ENCODE results near the gene GADD45G.

GADD45G gene, protein sequence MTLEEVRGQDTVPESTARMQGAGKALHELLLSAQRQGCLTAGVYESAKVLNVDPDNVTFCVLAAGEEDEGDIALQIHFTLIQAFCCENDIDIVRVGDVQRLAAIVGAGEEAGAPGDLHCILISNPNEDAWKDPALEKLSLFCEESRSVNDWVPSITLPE

DNA sequence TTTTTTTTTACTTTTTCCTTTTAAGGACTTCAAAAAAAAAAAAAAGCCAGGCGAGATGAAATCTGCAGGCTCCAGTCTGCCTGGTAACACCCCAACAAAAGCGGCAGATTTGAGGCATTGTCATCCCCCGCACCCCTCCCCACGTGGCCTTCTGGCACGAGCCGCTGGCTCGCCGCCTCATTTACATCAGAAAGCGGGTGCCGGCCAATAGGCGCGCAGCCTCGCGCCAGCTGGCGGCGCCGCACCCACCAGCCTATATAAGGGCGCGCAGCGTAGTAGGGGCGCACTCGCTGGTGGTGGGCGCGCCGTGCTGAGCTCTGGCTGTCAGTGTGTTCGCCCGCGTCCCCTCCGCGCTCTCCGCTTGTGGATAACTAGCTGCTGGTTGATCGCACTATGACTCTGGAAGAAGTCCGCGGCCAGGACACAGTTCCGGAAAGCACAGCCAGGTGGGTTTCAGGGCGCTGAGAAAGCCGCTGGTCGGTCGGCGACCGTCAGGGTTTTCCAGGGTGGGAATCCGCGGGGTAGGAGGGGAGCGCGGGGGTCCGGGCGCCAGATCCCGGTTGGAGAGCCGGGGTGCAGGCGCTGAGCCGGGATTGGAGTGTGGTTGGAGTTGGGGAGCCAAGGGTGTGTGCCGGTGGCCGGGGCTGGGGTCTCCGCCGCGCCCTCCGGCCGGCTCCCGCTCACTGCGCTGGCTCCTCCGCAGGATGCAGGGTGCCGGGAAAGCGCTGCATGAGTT lies at the start of gene GADD45G:
TSS of gene GADD45G (plus strand) at position 284 of the 736 bp plus-strand sequence. CDS start at position 394, 110 bp downstream.
- peak within 1 kb of the TSS; percentile 71 to 92 for H3K4me3 ChIP-seq (ENCODE audit: low read depth in 1 of 2, low read length in 2 of 2)
- no peaks in the 10 kb centered on the region for H3K9me3 ChIP-seq (ENCODE audit: control insufficient read depth in 1 of 2, low read length in 2 of 2)
- H3K36me3 ChIP-seq (ENCODE audit: control insufficient read depth in 1 of 2, insufficient read depth in 2 of 2, low read length in 2 of 2) = no peaks in the 10 kb centered on the region
- H3K27me3 ChIP-seq (ENCODE audit: low read depth, low read length) = no peaks in the 10 kb centered on the region
- H3K4me1 ChIP-seq (ENCODE audit: control insufficient read depth in 1 of 2, insufficient read depth in 2 of 2, low read length in 2 of 2) = peaks cover 12 to 34% of the 10 kb centered on the region in 2 donors
- H3K27ac ChIP-seq (ENCODE audit: low read length) = peak within 1 kb of the TSS; percentile 67

DNA sequence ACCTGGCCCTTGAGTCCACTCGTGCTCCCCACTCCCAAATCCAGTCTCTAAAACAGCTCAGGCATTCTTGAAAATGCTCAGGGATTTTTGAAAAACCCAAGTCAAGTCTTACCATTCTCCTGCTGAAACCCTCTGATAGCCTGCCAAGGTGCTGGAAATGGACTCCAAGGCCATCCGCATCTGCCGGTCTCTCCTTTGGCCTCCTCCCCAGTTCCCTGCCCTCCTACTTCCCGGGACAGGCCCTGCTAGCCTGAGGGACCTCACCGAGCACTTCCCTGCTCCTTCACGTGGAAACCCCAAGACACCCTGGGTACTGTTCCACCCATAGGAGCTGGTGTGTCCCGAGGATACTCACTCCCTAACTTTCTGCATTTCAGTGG lies 49.8 kb upstream of the GADD45G start:
- Histone ChIP-seq H3K27ac (ENCODE audit: low read length) (no peak overlapping the region), H3K4me1 (ENCODE audit: control insufficient read depth in 1 of 2, insufficient read depth in 2 of 2, low read length in 2 of 2) (no peaks in the 10 kb centered on the region), H3K9me3 (ENCODE audit: control insufficient read depth in 1 of 2, low read length in 2 of 2) (no peaks in the 10 kb centered on the region), H3K36me3 (ENCODE audit: control insufficient read depth in 1 of 2, insufficient read depth in 2 of 2, low read length in 2 of 2) (no peaks in the 10 kb centered on the region), H3K27me3 (ENCODE audit: low read depth, low read length) (no peaks in the 10 kb centered on the region), H3K4me3 (ENCODE audit: low read depth in 1 of 2, low read length in 2 of 2) (no peak overlapping the region)

DNA sequence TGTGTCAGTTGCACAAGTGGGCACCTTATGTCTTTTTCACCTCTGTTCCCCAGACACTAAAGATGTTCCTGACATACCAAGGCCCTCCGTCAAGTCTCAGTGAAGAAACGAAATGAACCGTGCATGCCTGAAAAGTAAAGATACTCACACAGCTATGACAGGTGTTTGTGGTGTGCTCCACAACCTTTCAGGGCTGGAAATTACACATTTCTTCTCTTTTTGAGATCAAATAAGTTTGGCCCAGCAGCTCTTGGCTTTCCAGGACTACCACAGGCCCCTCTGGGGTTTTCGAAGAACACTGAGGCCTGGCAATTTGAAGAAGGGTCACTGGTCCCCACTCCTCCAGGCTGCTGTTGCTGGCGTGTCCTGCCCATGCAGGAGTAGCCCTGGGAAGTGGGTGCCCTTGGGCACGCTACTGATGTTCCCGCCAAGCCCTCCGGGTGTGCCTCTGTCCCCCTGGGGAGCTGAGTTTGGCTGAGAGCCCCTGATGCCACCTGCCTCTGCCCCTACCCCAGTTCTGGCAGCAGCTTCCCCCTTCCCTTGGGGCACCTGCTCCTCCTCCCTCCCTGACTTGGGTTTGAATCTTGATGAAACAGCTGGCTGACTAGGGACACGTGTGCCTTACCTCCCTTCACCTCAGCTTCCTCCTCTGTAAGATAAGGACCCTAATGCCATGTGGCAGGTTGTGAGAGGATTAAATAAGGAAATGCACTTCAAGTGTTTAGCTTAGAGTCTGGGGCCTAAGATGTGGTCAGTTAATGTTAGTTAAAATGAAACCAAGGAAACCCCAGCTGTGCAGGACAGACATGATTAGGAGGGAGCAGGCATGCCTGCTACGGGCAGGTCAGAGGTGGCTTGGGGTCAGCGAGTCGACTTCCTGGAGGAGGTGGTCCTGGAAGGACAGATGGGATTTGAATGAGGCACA lies 49.1 kb upstream of the GADD45G start:
- H3K4me3 ChIP-seq (ENCODE audit: low read depth in 1 of 2, low read length in 2 of 2) = no peak overlapping the region
- H3K9me3 ChIP-seq (ENCODE audit: control insufficient read depth in 1 of 2, low read length in 2 of 2) = no peaks in the 10 kb centered on the region
- peak overlapping the region; percentile 47 for H3K27ac ChIP-seq (ENCODE audit: low read length)
- no peaks in the 10 kb centered on the region for H3K4me1 ChIP-seq (ENCODE audit: control insufficient read depth in 1 of 2, insufficient read depth in 2 of 2, low read length in 2 of 2)
- H3K36me3 ChIP-seq (ENCODE audit: control insufficient read depth in 1 of 2, insufficient read depth in 2 of 2, low read length in 2 of 2) = no peaks in the 10 kb centered on the region
- no peaks in the 10 kb centered on the region for H3K27me3 ChIP-seq (ENCODE audit: low read depth, low read length)

DNA sequence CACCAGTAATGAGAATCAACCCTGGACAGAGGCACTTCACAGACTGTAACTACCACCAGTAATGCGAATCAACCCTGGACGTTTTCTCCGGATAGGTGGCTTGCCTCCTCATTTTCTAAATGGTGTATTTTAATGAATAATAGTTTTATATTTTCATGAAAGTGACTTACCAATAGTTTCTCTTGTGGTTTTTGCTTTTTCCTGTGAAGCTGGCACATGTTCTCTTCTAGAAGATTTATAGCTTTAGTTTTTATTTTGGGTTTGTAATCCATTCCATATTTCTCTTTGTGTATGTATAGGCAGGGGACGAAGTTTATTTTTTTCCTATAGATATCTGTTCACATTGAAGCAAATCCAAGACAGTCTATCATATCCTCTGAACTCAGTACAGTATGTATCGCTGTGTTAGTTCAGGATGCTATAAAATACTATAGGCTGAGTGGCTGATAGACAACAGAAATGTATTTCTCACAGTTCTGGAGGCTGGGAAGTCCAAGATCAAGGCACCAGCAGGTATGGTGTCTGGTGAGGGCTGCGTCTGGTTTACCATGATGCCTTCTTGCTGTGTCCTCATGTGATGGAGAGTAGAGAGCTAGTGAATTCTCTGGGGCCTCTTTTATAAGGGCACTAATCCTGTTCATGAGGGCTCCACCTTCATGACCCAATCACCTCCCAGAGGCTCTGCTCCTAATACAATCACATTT lies 46.5 kb upstream of the GADD45G start:
- Histone ChIP-seq H3K36me3 (ENCODE audit: control insufficient read depth in 1 of 2, insufficient read depth in 2 of 2, low read length in 2 of 2) (no peaks in the 10 kb centered on the region), H3K9me3 (ENCODE audit: control insufficient read depth in 1 of 2, low read length in 2 of 2) (no peaks in the 10 kb centered on the region), H3K4me1 (ENCODE audit: control insufficient read depth in 1 of 2, insufficient read depth in 2 of 2, low read length in 2 of 2) (no peaks in the 10 kb centered on the region), H3K27ac (ENCODE audit: low read length) (no peak overlapping the region), H3K4me3 (ENCODE audit: low read depth in 1 of 2, low read length in 2 of 2) (no peak overlapping the region), H3K27me3 (ENCODE audit: low read depth, low read length) (no peaks in the 10 kb centered on the region)

DNA sequence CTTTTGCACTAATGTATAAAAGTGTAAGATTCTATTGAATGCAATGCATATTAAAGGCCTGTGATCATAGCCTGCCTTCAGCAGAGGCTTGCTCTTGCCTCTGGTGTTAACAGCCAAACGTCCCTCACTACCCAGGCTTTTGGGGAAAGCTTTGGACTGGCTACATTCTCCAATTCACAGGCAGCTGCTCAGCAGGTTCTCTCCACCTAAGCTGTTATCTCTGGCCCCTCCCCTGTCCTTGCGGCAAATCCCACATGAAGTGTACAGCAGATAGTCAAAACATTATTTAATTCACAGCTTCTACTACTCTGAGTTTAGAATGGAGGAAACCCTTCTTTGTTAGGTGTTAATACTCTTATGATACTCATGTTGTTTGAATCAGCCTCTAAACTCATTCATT lies 45.9 kb upstream of the GADD45G start:
- Histone ChIP-seq H3K9me3 (ENCODE audit: control insufficient read depth in 1 of 2, low read length in 2 of 2) (no peaks in the 10 kb centered on the region), H3K4me3 (ENCODE audit: low read depth in 1 of 2, low read length in 2 of 2) (no peak overlapping the region), H3K27ac (ENCODE audit: low read length) (no peak overlapping the region)

DNA sequence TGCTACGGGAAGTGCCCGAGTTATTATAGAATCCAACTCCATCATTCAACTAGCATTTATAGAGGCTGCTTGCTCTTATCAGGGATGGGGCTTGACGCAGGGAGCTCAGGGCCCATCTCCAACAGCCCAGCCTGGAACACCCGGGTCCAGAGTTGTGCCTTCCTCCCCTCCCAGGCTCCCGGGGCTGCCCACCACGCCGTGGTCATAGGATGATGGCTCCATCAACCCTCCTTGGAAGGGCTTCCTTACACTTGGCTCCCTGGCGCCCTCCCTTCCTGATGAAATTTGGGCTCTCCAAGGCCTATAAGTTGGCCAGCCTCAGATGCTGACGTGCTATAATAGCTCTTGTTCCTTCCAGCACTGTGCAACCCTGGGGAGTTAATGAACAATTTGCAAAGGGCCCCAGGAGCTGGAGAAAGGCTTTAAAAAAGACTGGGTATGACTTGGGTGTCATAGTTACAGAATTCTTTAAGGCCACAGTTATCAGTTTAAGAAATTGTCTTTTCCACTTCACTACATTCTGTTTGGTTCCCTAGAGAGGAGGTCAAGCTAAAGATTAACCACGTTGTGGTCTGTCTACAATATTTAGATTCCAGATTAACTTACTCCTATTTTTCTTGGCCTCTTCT lies 42.5 kb upstream of the GADD45G start:
- Histone ChIP-seq H3K27me3 (ENCODE audit: low read depth, low read length) (no peaks in the 10 kb centered on the region), H3K36me3 (ENCODE audit: control insufficient read depth in 1 of 2, insufficient read depth in 2 of 2, low read length in 2 of 2) (no peaks in the 10 kb centered on the region)

More for the DNA sequence above, 45.9 kb upstream of the GADD45G start:
- Histone ChIP-seq H3K27me3 (ENCODE audit: low read depth, low read length) (no peaks in the 10 kb centered on the region), H3K4me1 (ENCODE audit: control insufficient read depth in 1 of 2, insufficient read depth in 2 of 2, low read length in 2 of 2) (no peaks in the 10 kb centered on the region), H3K36me3 (ENCODE audit: control insufficient read depth in 1 of 2, insufficient read depth in 2 of 2, low read length in 2 of 2) (no peaks in the 10 kb centered on the region)

DNA sequence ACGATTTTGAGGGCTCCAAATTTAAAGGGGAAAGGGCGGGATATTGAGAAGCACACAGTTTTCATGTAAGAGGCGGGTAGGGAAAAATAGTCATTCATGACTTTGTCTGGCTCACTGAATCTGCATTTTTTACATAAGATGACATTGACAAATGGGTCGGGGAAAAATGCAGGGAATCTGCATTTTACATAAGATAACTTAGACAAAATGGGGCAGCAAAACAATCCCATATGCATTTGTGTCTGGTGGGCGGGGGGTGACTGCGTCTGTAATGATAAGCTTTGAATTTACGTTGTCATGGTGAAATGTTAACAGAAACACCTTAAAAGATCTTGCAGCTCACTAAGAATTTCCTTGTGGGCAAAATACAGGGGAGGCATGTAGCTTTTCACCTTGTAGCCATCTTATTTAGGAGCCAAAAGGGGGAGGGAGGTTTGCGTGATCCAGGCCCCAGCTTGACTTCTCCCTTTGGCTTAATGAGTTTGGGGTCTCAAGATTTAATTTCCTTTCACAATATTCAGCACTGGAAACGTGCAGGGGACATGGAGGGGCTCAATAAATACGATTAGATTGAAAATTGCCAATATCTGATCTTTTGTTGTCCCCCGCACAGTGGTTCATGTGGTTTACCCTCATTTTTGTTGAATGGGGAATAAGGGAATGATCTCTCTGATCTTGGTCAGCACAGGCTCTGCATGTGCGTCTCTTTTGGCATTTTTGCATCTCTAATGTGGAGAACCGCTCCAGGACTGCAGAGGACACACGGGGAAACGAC lies 41.1 kb upstream of the GADD45G start:
- H3K4me3 ChIP-seq (ENCODE audit: low read depth in 1 of 2, low read length in 2 of 2) = no peak overlapping the region
- no peaks in the 10 kb centered on the region for H3K4me1 ChIP-seq (ENCODE audit: control insufficient read depth in 1 of 2, insufficient read depth in 2 of 2, low read length in 2 of 2)
- no peak overlapping the region for H3K27ac ChIP-seq (ENCODE audit: low read length)
- no peaks in the 10 kb centered on the region for H3K36me3 ChIP-seq (ENCODE audit: control insufficient read depth in 1 of 2, insufficient read depth in 2 of 2, low read length in 2 of 2)
- no peaks in the 10 kb centered on the region for H3K27me3 ChIP-seq (ENCODE audit: low read depth, low read length)
- H3K9me3 ChIP-seq (ENCODE audit: control insufficient read depth in 1 of 2, low read length in 2 of 2) = no peaks in the 10 kb centered on the region

More for the DNA sequence above, 42.5 kb upstream of the GADD45G start:
- Histone ChIP-seq H3K27ac (ENCODE audit: low read length) (no peak overlapping the region), H3K4me3 (ENCODE audit: low read depth in 1 of 2, low read length in 2 of 2) (no peak overlapping the region), H3K9me3 (ENCODE audit: control insufficient read depth in 1 of 2, low read length in 2 of 2) (no peaks in the 10 kb centered on the region), H3K4me1 (ENCODE audit: control insufficient read depth in 1 of 2, insufficient read depth in 2 of 2, low read length in 2 of 2) (no peaks in the 10 kb centered on the region)

DNA sequence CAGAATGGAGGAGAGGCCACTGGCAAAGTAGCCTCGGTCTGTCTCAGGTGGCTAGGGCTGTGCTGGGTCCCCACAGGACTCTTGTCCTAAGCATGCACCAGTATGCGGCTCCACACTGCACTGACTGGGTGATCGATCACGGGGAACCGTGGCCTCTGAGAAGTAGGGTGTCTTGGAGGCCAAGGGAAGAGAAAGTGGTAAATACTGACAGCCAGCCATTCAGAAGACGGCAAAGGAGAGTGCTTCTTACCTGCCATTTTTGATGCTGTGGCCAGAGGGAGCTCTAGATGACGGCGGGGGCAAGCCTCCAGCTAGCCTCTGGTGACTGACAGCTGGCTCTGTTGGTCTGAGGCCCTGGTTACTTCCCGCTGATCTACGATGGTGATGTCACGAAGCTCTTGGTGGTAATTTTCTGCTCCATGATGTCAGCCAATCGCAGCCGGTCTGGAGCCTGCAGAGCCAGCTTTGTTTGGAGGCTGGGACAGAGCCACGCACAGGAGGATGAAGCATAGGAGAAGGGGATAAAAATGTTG lies 40.4 kb upstream of the GADD45G start:
- Histone ChIP-seq H3K9me3 (ENCODE audit: control insufficient read depth in 1 of 2, low read length in 2 of 2) (no peaks in the 10 kb centered on the region), H3K27ac (ENCODE audit: low read length) (no peak overlapping the region), H3K27me3 (ENCODE audit: low read depth, low read length) (no peaks in the 10 kb centered on the region), H3K4me3 (ENCODE audit: low read depth in 1 of 2, low read length in 2 of 2) (no peak overlapping the region), H3K36me3 (ENCODE audit: control insufficient read depth in 1 of 2, insufficient read depth in 2 of 2, low read length in 2 of 2) (no peaks in the 10 kb centered on the region), H3K4me1 (ENCODE audit: control insufficient read depth in 1 of 2, insufficient read depth in 2 of 2, low read length in 2 of 2) (no peaks in the 10 kb centered on the region)

DNA sequence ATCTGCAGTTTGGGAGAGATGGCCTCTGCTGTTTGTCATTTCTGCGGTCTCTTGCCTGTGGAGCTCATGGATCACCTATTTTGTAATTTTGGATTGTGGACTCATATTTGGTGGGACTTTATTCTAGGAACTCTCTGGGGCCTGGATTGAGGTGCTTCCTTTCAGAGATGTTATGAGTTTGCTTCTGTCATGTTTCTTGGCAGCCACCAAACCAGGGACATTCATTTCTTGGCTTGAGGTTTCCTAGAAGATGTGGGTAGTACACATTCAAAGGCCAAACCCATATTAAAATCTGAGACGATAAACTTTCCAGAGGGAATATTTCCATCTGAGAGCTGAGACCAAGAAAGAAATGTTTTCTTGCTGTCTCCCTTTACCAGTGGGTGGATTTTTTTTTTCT lies 37.2 kb upstream of the GADD45G start:
- Histone ChIP-seq H3K27ac (ENCODE audit: low read length) (no peak overlapping the region), H3K36me3 (ENCODE audit: control insufficient read depth in 1 of 2, insufficient read depth in 2 of 2, low read length in 2 of 2) (no peaks in the 10 kb centered on the region), H3K9me3 (ENCODE audit: control insufficient read depth in 1 of 2, low read length in 2 of 2) (no peaks in the 10 kb centered on the region), H3K27me3 (ENCODE audit: low read depth, low read length) (no peaks in the 10 kb centered on the region), H3K4me1 (ENCODE audit: control insufficient read depth in 1 of 2, insufficient read depth in 2 of 2, low read length in 2 of 2) (no peaks in the 10 kb centered on the region), H3K4me3 (ENCODE audit: low read depth in 1 of 2, low read length in 2 of 2) (no peak overlapping the region)

DNA sequence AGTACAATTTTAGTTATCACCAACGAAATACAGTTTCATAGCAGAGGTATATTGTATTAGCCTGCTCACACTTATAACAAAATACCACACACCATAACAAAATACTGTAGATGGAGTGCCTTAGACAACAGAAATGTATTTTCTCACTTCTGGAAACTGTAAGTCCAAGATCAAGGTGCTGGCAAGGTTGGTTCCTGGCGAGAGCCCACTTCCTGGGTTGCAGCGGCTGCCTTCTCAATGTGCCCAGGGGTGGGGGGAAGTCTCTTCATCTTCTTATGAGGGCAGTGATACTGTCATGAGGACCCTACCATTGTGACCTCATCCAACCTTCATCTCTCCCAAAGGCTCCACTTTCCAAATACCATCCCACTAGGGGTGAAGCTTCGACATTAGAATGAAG lies 30.5 kb upstream of the GADD45G start:
- Histone ChIP-seq H3K36me3 (ENCODE audit: control insufficient read depth in 1 of 2, insufficient read depth in 2 of 2, low read length in 2 of 2) (no peaks in the 10 kb centered on the region), H3K27me3 (ENCODE audit: low read depth, low read length) (no peaks in the 10 kb centered on the region)

More for the DNA sequence above, 30.5 kb upstream of the GADD45G start:
- Histone ChIP-seq H3K27ac (ENCODE audit: low read length) (no peak overlapping the region), H3K4me1 (ENCODE audit: control insufficient read depth in 1 of 2, insufficient read depth in 2 of 2, low read length in 2 of 2) (no peaks in the 10 kb centered on the region), H3K9me3 (ENCODE audit: control insufficient read depth in 1 of 2, low read length in 2 of 2) (no peaks in the 10 kb centered on the region), H3K4me3 (ENCODE audit: low read depth in 1 of 2, low read length in 2 of 2) (no peak overlapping the region)
